ENCODE measurements around the gene MRPL44. TPM values are rescaled to one million over a fixed set of nuclear protein-coding genes. Genes with fewer than 3 reads are reported as not detected.

The MRPL44 gene
- total RNA-seq, 1 donor from 2014 or later = 70.8 TPM

DNA sequence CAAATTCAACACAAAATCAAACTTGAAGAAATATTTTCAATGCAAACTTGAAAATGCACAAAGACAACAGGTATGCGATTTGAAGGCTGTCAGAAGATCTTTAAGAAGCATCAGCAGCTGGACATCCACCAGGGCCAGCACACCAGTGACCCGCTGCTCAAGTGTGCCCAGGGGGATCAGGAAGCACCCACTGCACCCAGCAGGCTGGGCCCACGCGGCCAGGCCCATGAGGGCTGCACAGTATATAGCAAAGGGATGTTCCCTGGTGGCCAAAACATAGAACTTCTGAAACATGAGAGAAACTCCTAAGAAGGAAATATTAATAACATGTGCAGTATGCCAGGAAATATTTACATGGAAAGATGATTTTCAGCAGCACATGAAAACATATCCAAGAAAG is 37.2 kb upstream of the MRPL44 start:
- H3K27ac Mint-ChIP-seq = no peak overlapping the region
- Histone ChIP-seq H3K9ac (no peak overlapping the region), H3F3A (ENCODE audit: low read depth) (no peaks in the 10 kb centered on the region), H3K4me1 (no peaks in the 10 kb centered on the region), H3K9me3 (ENCODE audit: low read depth) (no peaks in the 10 kb centered on the region), H4K20me1 (ENCODE audit: low read depth) (peaks cover 17% of the 10 kb centered on the region), H3K27me3 (no peaks in the 10 kb centered on the region), H3K36me3 (peaks cover 2% of the 10 kb centered on the region), H3K27ac (no peak overlapping the region), H3K79me2 (ENCODE audit: low read depth) (peaks cover 68% of the 10 kb centered on the region), H2AFZ (replicated peaks) (no peak overlapping the region), H3K4me3 (no peak overlapping the region), H3K4me2 (no peak overlapping the region)
- H3K4me1 Mint-ChIP-seq = no peaks in the 10 kb centered on the region
- H3K36me3 Mint-ChIP-seq = peaks cover 56% of the 10 kb centered on the region
- TF ChIP-seq, protein P1, sequence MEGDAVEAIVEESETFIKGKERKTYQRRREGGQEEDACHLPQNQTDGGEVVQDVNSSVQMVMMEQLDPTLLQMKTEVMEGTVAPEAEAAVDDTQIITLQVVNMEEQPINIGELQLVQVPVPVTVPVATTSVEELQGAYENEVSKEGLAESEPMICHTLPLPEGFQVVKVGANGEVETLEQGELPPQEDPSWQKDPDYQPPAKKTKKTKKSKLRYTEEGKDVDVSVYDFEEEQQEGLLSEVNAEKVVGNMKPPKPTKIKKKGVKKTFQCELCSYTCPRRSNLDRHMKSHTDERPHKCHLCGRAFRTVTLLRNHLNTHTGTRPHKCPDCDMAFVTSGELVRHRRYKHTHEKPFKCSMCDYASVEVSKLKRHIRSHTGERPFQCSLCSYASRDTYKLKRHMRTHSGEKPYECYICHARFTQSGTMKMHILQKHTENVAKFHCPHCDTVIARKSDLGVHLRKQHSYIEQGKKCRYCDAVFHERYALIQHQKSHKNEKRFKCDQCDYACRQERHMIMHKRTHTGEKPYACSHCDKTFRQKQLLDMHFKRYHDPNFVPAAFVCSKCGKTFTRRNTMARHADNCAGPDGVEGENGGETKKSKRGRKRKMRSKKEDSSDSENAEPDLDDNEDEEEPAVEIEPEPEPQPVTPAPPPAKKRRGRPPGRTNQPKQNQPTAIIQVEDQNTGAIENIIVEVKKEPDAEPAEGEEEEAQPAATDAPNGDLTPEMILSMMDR (IDR thresholded peaks at IDR 0.05) = no peak
- no peak for TF ChIP-seq EZH2phosphoT487 (IDR thresholded peaks at IDR 0.05)
- TF ChIP-seq EZH2 (IDR thresholded peaks at IDR 0.05) = no peak
- no peak for DNase-seq (ENCODE audit: low spot score)
- H3K27me3 Mint-ChIP-seq (ENCODE audit: insufficient read depth, low read depth) = peaks cover 2% of the 10 kb centered on the region
- H3K4me3 Mint-ChIP-seq = no peak overlapping the region
- H3K9me3 Mint-ChIP-seq = peaks cover 25% of the 10 kb centered on the region

DNA sequence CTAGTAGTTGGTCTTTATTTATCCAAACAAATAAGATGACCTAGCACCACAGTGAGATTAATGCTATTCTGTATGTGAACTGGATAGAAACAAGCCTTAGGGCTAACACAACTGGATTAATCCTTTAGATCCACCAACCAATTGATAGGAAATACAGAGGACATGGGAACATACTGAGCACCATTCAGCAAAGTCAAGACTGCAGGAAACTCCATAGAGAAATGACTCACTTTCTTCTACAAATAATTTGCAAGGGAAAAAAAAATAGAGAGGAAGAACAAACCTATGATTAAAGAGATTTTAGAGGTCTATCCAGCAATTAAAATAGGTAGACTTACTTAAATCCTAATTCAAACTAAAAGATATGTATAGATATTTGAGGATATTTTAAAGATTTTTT is 36.1 kb upstream of the MRPL44 start:
- Histone ChIP-seq H3K9me3 (ENCODE audit: low read depth) (no peaks in the 10 kb centered on the region), H3K27me3 (no peaks in the 10 kb centered on the region), H3K4me2 (no peak overlapping the region), H2AFZ (replicated peaks) (no peak overlapping the region), H3K36me3 (peaks cover 2% of the 10 kb centered on the region), H3F3A (ENCODE audit: low read depth) (no peaks in the 10 kb centered on the region), H3K27ac (no peak overlapping the region), H3K4me1 (no peaks in the 10 kb centered on the region), H3K4me3 (no peak overlapping the region), H3K9ac (no peak overlapping the region), H4K20me1 (ENCODE audit: low read depth) (peaks cover 7% of the 10 kb centered on the region), H3K79me2 (ENCODE audit: low read depth) (peaks cover 79% of the 10 kb centered on the region)
- H3K9me3 Mint-ChIP-seq = peaks cover 34% of the 10 kb centered on the region
- TF ChIP-seq EZH2phosphoT487 (IDR thresholded peaks at IDR 0.05) (no peak), EZH2 (IDR thresholded peaks at IDR 0.05) (no peak)
- TF ChIP-seq, protein P1 (IDR thresholded peaks at IDR 0.05) = no peak
- no peaks in the 10 kb centered on the region for H3K4me1 Mint-ChIP-seq
- peaks cover 2% of the 10 kb centered on the region for H3K27me3 Mint-ChIP-seq (ENCODE audit: insufficient read depth, low read depth)
- no peak overlapping the region for H3K27ac Mint-ChIP-seq
- no peak for DNase-seq (ENCODE audit: low spot score)
- H3K4me3 Mint-ChIP-seq = no peak overlapping the region
- peaks cover 60% of the 10 kb centered on the region for H3K36me3 Mint-ChIP-seq

- DNase-seq (ENCODE audit: low spot score) = no peak
- Histone ChIP-seq H3K4me3 (no peak overlapping the region), H3K9ac (no peak overlapping the region), H3K4me2 (no peak overlapping the region), H3K79me2 (ENCODE audit: low read depth) (peaks cover 90% of the 10 kb centered on the region), H3K27me3 (no peaks in the 10 kb centered on the region), H3K36me3 (peaks cover 2% of the 10 kb centered on the region), H2AFZ (replicated peaks) (no peak overlapping the region), H3K27ac (no peak overlapping the region), H4K20me1 (ENCODE audit: low read depth) (peaks cover 7% of the 10 kb centered on the region), H3K9me3 (ENCODE audit: low read depth) (no peaks in the 10 kb centered on the region), H3K4me1 (no peaks in the 10 kb centered on the region), H3F3A (ENCODE audit: low read depth) (no peaks in the 10 kb centered on the region)
- Mint-ChIP-seq H3K36me3 (peaks cover 53% of the 10 kb centered on the region), H3K27me3 (ENCODE audit: insufficient read depth, low read depth) (peaks cover 2% of the 10 kb centered on the region), H3K4me1 (no peaks in the 10 kb centered on the region), H3K27ac (no peak overlapping the region), H3K4me3 (no peak overlapping the region), H3K9me3 (peaks cover 38% of the 10 kb centered on the region)
- TF ChIP-seq, protein P1 (IDR thresholded peaks at IDR 0.05) = no peak
- TF ChIP-seq EZH2 (IDR thresholded peaks at IDR 0.05) (no peak), EZH2phosphoT487 (IDR thresholded peaks at IDR 0.05) (no peak)
Measured at GRCh38 chr2:223922308-223922707, 35.0 kb upstream of the MRPL44 start.
